Measurements from ENCODE around the gene PLEKHA6.

DNA sequence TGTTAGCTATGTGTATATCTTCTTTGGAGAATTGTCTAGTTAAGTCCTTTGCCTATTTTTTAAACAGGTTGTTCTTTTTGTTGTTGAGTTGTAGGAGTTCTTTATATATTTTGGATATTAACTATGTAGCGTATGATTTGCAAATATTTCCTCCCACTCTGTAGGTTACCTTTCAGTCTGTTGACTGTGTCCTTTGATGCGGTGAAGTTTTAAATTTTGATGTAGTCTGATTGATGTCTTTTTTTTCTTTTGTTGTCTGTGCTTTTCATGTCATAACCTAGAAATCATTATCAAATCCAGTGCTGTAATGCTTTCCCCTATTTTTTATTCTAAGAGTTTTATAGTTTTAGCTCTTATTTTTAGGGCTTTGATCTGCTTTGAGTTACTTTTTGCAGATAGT lies 154.8 kb downstream of the PLEKHA6 start:
- TF ChIP-seq, protein P1, sequence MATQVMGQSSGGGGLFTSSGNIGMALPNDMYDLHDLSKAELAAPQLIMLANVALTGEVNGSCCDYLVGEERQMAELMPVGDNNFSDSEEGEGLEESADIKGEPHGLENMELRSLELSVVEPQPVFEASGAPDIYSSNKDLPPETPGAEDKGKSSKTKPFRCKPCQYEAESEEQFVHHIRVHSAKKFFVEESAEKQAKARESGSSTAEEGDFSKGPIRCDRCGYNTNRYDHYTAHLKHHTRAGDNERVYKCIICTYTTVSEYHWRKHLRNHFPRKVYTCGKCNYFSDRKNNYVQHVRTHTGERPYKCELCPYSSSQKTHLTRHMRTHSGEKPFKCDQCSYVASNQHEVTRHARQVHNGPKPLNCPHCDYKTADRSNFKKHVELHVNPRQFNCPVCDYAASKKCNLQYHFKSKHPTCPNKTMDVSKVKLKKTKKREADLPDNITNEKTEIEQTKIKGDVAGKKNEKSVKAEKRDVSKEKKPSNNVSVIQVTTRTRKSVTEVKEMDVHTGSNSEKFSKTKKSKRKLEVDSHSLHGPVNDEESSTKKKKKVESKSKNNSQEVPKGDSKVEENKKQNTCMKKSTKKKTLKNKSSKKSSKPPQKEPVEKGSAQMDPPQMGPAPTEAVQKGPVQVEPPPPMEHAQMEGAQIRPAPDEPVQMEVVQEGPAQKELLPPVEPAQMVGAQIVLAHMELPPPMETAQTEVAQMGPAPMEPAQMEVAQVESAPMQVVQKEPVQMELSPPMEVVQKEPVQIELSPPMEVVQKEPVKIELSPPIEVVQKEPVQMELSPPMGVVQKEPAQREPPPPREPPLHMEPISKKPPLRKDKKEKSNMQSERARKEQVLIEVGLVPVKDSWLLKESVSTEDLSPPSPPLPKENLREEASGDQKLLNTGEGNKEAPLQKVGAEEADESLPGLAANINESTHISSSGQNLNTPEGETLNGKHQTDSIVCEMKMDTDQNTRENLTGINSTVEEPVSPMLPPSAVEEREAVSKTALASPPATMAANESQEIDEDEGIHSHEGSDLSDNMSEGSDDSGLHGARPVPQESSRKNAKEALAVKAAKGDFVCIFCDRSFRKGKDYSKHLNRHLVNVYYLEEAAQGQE (IDR thresholded peaks at IDR 0.05; ENCODE audit: unreplicated experiment), result no peak
- TF ChIP-seq, protein P2, sequence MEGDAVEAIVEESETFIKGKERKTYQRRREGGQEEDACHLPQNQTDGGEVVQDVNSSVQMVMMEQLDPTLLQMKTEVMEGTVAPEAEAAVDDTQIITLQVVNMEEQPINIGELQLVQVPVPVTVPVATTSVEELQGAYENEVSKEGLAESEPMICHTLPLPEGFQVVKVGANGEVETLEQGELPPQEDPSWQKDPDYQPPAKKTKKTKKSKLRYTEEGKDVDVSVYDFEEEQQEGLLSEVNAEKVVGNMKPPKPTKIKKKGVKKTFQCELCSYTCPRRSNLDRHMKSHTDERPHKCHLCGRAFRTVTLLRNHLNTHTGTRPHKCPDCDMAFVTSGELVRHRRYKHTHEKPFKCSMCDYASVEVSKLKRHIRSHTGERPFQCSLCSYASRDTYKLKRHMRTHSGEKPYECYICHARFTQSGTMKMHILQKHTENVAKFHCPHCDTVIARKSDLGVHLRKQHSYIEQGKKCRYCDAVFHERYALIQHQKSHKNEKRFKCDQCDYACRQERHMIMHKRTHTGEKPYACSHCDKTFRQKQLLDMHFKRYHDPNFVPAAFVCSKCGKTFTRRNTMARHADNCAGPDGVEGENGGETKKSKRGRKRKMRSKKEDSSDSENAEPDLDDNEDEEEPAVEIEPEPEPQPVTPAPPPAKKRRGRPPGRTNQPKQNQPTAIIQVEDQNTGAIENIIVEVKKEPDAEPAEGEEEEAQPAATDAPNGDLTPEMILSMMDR (conservative IDR thresholded peaks at IDR 0.05; ENCODE audit: low read depth in 2 of 2), result no peak
- TF ChIP-seq EZH2 (IDR thresholded peaks at IDR 0.05; ENCODE audit: low read depth, unreplicated experiment) (no peak), ZNF331 (CRISPR knock-in tag; IDR thresholded peaks at IDR 0.05; ENCODE audit: low read depth) (no peak), EZH2phosphoT487 (IDR thresholded peaks at IDR 0.05; ENCODE audit: unreplicated experiment) (no peak), POLR2AphosphoS5 (IDR thresholded peaks at IDR 0.05; ENCODE audit: low read depth) (no peak), ZNF114 (CRISPR knock-in tag; IDR thresholded peaks at IDR 0.05) (no peak), NANOG (IDR thresholded peaks at IDR 0.05; ENCODE audit: borderline replicate concordance) (no peak)
- TF ChIP-seq, protein P3, sequence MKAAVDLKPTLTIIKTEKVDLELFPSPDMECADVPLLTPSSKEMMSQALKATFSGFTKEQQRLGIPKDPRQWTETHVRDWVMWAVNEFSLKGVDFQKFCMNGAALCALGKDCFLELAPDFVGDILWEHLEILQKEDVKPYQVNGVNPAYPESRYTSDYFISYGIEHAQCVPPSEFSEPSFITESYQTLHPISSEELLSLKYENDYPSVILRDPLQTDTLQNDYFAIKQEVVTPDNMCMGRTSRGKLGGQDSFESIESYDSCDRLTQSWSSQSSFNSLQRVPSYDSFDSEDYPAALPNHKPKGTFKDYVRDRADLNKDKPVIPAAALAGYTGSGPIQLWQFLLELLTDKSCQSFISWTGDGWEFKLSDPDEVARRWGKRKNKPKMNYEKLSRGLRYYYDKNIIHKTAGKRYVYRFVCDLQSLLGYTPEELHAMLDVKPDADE (IDR thresholded peaks at IDR 0.05), result no peak

Data from GM23338 (cell line).